H1 (cell line): ENCODE data around the gene KLHL29. TPM values are rescaled to one million over a fixed set of nuclear protein-coding genes. Genes with fewer than 3 reads are reported as not detected.
A peak's percentile ranks its signal among the peaks of the same experiment; 100 is the strongest.

Source experiments
- CTCF ChIA-PET: fragments of 300-600 bp; sonication (Branson Sonifier 250); formaldehyde crosslinking; loops from one replicate; lab custom pipeline; 2021; ENCODE audit not compliant: partially characterized antibody; lab: Charles Lee
- POLR2A ChIA-PET: fragments of 300-600 bp; sonication (Branson Sonifier 250); formaldehyde crosslinking; loops from one replicate; lab custom pipeline; 2021; ENCODE audit warnings: inconsistent platforms; ENCODE audit not compliant: partially characterized antibody; lab: Charles Lee
- DNase-seq, 2 experiments: peaks; one replicate each; pipeline versions ENCODE4 v3.0.0 to v3.0.0-alpha.2; 2010 to 2022; ENCODE audit warnings: low spot score in 2 of 2, low read depth in 1 of 2, mixed read lengths in 1 of 2
- FAIRE-seq: peaks from 2 replicates; lab custom pipeline; 2011; peaks lifted over from hg19 to GRCh38; lab: Jason Lieb, UNC
- H2AFZ ChIP-seq: 2 replicates; pipeline ENCODE4 v1.8.1; 2012; ENCODE audit warnings: low read length, inconsistent platforms
- H2AK5ac ChIP-seq: 2 replicates; pipeline ENCODE4 v1.6.1; 2013; ENCODE audit warnings: low read depth, low read length
- H2BK120ac ChIP-seq: replicated peaks from 2 replicates; pipeline ENCODE3; 2013; ENCODE audit warnings: low read depth, low read length, inconsistent platforms
- H2BK12ac ChIP-seq: 2 replicates; pipeline ENCODE4 v1.6.1; 2013; ENCODE audit warnings: low read depth, low read length
- H2BK15ac ChIP-seq: 2 replicates; pipeline ENCODE4 v1.6.1; 2013; ENCODE audit warnings: low read length
- H2BK20ac ChIP-seq: 2 replicates; pipeline ENCODE4 v1.6.1; 2013; ENCODE audit warnings: low read length
- H2BK5ac ChIP-seq: 2 replicates; pipeline ENCODE4 v1.6.1; 2013; ENCODE audit warnings: low read depth, low read length
- H3K14ac ChIP-seq: 2 replicates; pipeline ENCODE4 v1.6.1; 2013; ENCODE audit warnings: inconsistent platforms; ENCODE audit not compliant: insufficient read length
- H3K18ac ChIP-seq: 2 replicates; pipeline ENCODE4 v1.6.1; 2013; ENCODE audit warnings: low read length; ENCODE audit errors: extremely low read depth
- H3K23ac ChIP-seq: 2 replicates; pipeline ENCODE4 v1.6.1; 2013; ENCODE audit warnings: inconsistent platforms; ENCODE audit not compliant: insufficient read length
- H3K23me2 ChIP-seq: 2 replicates; pipeline ENCODE4 v1.6.1; 2013; ENCODE audit warnings: low read depth, low read length
- H3K27ac ChIP-seq: 2 replicates; pipeline ENCODE4 v1.6.1; 2011; ENCODE audit warnings: low read depth, low read length, inconsistent platforms
- H3K27me3 ChIP-seq, 4 experiments: replicated peaks in 1 of 4; 1 replicate in 1 of 4; 2 replicates in 3 of 4; pipeline versions ENCODE4 v1.6.1 to v1.8.1; 2011 to 2013; ENCODE audit warnings: low read length in 3 of 4, mild to moderate bottlenecking in 3 of 4, inconsistent platforms in 2 of 4, mixed read lengths in 2 of 4, moderate library complexity in 1 of 4; ENCODE audit not compliant: control insufficient read depth in 3 of 4, insufficient read depth in 3 of 4; ENCODE audit errors: extremely low read depth in 1 of 4
- H3K36me3 ChIP-seq, 4 experiments: 2 replicates each; pipeline versions ENCODE4 v1.6.1 to v1.8.1; 2011 to 2013; ENCODE audit warnings: mild to moderate bottlenecking in 4 of 4, low read length in 3 of 4, moderate library complexity in 2 of 4, control low read depth in 1 of 4, inconsistent platforms in 1 of 4; ENCODE audit not compliant: insufficient read depth in 4 of 4, control insufficient read depth in 2 of 4
- H3K4ac ChIP-seq: replicated peaks from 2 replicates; pipeline ENCODE3; 2013; ENCODE audit warnings: low read length, low read depth, mixed read lengths, inconsistent platforms; ENCODE audit not compliant: insufficient read length
- H3K4me1 ChIP-seq, 4 experiments: replicated peaks in 1 of 4; 1 replicate in 1 of 4; 2 replicates in 3 of 4; pipeline versions ENCODE4 v1.6.1 to v1.8.1; 2011 to 2013; ENCODE audit warnings: low read length in 3 of 4, inconsistent platforms in 2 of 4, mixed read lengths in 1 of 4; ENCODE audit not compliant: insufficient read depth in 4 of 4, control insufficient read depth in 3 of 4
- H3K4me2 ChIP-seq, 2 experiments: 2 replicates each; pipeline versions ENCODE4 v1.6.1 to v1.8.1; 2011 to 2013; ENCODE audit warnings: low read depth in 2 of 2, low read length in 2 of 2, control low read depth in 1 of 2, inconsistent platforms in 1 of 2, mild to moderate bottlenecking in 1 of 2; ENCODE audit not compliant: insufficient read depth in 1 of 2
- H3K4me3 ChIP-seq, 4 experiments: fragments of 200-600, 300-600 bp in 1 of 4; sonication (generic), shearing (Covaris generic), sonication (Bioruptor Twin) in 1 of 4; 2 replicates each; pipeline versions ENCODE4 v1.5.1 to v1.8.1; 2011 to 2016; ENCODE audit warnings: low read length in 4 of 4, low read depth in 3 of 4, control low read depth in 2 of 4, inconsistent platforms in 2 of 4, mild to moderate bottlenecking in 2 of 4, mixed read lengths in 1 of 4, moderate library complexity in 1 of 4; ENCODE audit not compliant: insufficient read depth in 2 of 4; ENCODE audit errors: extremely low read depth in 1 of 4
- H3K56ac ChIP-seq: replicated peaks from 2 replicates; pipeline ENCODE3; 2013; ENCODE audit warnings: low read depth, mild to moderate bottlenecking, mixed read lengths, low read length, inconsistent platforms; ENCODE audit not compliant: insufficient read length
- H3K79me1 ChIP-seq: 2 replicates; pipeline ENCODE4 v1.6.1; 2013; ENCODE audit warnings: low read depth, low read length, control low read depth
- H3K79me2 ChIP-seq, 2 experiments: 2 replicates each; pipeline versions ENCODE4 v1.6.1 to v1.8.1; 2012 to 2013; ENCODE audit warnings: low read length in 2 of 2, mild to moderate bottlenecking in 2 of 2, inconsistent platforms in 1 of 2; ENCODE audit not compliant: insufficient read depth in 2 of 2, control insufficient read depth in 1 of 2
- H3K9ac ChIP-seq, 4 experiments: replicated peaks in 1 of 4; 1 replicate in 1 of 4; 2 replicates in 3 of 4; pipeline versions ENCODE4 v1.6.1 to v1.8.1; 2011 to 2013; ENCODE audit warnings: low read depth in 3 of 4, low read length in 3 of 4, control low read depth in 2 of 4, mild to moderate bottlenecking in 2 of 4, moderate library complexity in 2 of 4, inconsistent platforms in 1 of 4; ENCODE audit errors: extremely low read depth in 1 of 4
- H3K9me3 ChIP-seq, 2 experiments: 2 replicates each; pipeline versions ENCODE4 v1.6.1 to v1.8.1; 2012 to 2013; ENCODE audit warnings: mild to moderate bottlenecking in 2 of 2, moderate library complexity in 2 of 2, control low read depth in 1 of 2, inconsistent platforms in 1 of 2, low read depth in 1 of 2, low read length in 1 of 2, mixed read lengths in 1 of 2; ENCODE audit not compliant: insufficient read depth in 2 of 2
- H4K20me1 ChIP-seq, 2 experiments: replicated peaks in 1 of 2; 2 replicates each; pipeline versions ENCODE3 to v1.8.1; 2011 to 2013; ENCODE audit warnings: inconsistent platforms in 2 of 2, low read length in 2 of 2, mild to moderate bottlenecking in 1 of 2; ENCODE audit not compliant: insufficient read depth in 2 of 2, control insufficient read depth in 1 of 2
- H4K5ac ChIP-seq: 2 replicates; pipeline ENCODE4 v1.6.1; 2013; ENCODE audit warnings: low read length, low read depth, mixed read lengths, inconsistent platforms; ENCODE audit not compliant: insufficient read length
- H4K8ac ChIP-seq: 2 replicates; pipeline ENCODE4 v1.8.0; 2013; ENCODE audit warnings: mild to moderate bottlenecking, moderate library complexity, low read length, inconsistent platforms; ENCODE audit not compliant: insufficient read depth; ENCODE audit errors: extremely low read depth
- H4K91ac ChIP-seq: replicated peaks from 2 replicates; pipeline ENCODE3; 2013; ENCODE audit warnings: low read length, mixed read lengths, inconsistent platforms; ENCODE audit not compliant: insufficient read length
- CREB1 ChIP-seq: IDR thresholded peaks from 2 replicates; pipeline ENCODE4 v1.6.1; 2012; ENCODE audit warnings: inconsistent platforms
- KDM1A ChIP-seq: fragments of 200-600, 300-600 bp; sonication (generic); IDR thresholded peaks from 2 replicates; pipeline ENCODE4 v1.7.1; 2016; ENCODE audit warnings: mild to moderate bottlenecking, low read length, borderline replicate concordance
- TAF1 ChIP-seq: IDR thresholded peaks from 2 replicates; pipeline ENCODE4 v1.6.1; 2011; ENCODE audit warnings: mild to moderate bottlenecking, low read depth, low read length
- YY1 ChIP-seq: IDR thresholded peaks from 2 replicates; pipeline ENCODE4 v1.6.1; 2011; ENCODE audit warnings: low read depth, mild to moderate bottlenecking, low read length
- WGBS, 2 experiments: shearing (Covaris generic) in 1 of 2; methylation state at CpG; one replicate each; pipeline versions ENCODE4 v1.1.6 to v1.1.7; 2013 to 2015; ENCODE audit warnings: low lambda C conversion rate in 2 of 2, mixed read lengths in 2 of 2, inconsistent platforms in 1 of 2, low coverage in 1 of 2, missing lambda C conversion rate in 1 of 2; ENCODE audit not compliant: insufficient replicate concordance in 2 of 2, insufficient coverage in 1 of 2, insufficient read length in 1 of 2; ENCODE audit errors: extremely low coverage in 1 of 2, missing lambda C conversion rate in 1 of 2; 5-methylcytosine and 5-hydroxymethylcytosine counted together
- polyA plus RNA-seq, 7 experiments: library from polyadenylated mRNA; depleted of rRNA in 3 of 7; stranded (reverse) in 5 of 7; unstranded in 2 of 7; fragments of >200 nt in 5 of 7; fragments of 200-250 nt in 2 of 7; gene quantifications; 1 replicate in 5 of 7; 2 replicates in 1 of 7; 4 replicates in 1 of 7; pipeline versions ENCODE4 v1.2.1 to v1.2.3, GENCODE V29; 2011 to 2013; ENCODE audit warnings: missing spikeins in 2 of 7, mixed read lengths in 2 of 7
- total RNA-seq: library from RNA; stranded (reverse); fragmentation: NEBNext Ultra II Directional; extraction: Animal tissue kit (Norgen Biotek cat#: 25700); gene quantifications from 2 replicates; pipeline ENCODE4 v1.2.1, GENCODE V29; 2021

KLHL29 gene
- total and polyA plus RNA-seq, 2 of the 8 experiments (the other 6 are each of a cell fraction or from before 2014, with no cell fraction given): 1.1 to 4.7 TPM

DNA sequence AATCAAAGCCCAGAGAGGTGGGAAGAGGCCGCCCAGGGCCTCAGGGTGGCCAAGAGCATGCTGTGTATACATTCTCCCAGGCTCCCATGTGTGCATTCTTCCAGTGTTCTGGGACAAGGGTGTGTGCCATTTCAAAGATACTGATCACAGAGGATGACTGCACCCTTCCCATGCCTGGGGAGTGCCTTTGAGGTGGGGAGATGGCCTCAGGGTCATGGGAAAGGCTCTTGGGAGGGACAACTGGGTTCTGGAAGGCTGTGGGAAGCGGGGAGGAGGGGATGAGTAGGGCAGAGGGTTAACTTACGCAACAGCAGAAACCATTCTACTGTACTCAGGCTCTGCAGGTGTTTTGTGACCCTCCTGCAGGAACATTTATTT, 40.9 kb downstream of the KLHL29 start:
- CTCF ChIA-PET: interaction anchor here (0.7 to 5.7 kb wide), 7 partner anchors 10 to 144 kb away, joined by 3 to 26 read pairs (median 3); no protein-coding TSS in a partner anchor
- FAIRE-seq: no peak

More for the DNA sequence above, 40.9 kb downstream of the KLHL29 start:
- no peak overlapping the region for H3K4me3 ChIP-seq
- no peak for TF ChIP-seq KDM1A
- no peak for TF ChIP-seq TAF1
- TF ChIP-seq YY1: no peak
- TF ChIP-seq CREB1: no peak
- H3K79me2 ChIP-seq: no peaks in the 10 kb centered on the region
- H2BK5ac ChIP-seq: no peak overlapping the region
- H3K9me3 ChIP-seq: no peaks in the 10 kb centered on the region
- no peak overlapping the region for H3K4ac ChIP-seq
- no peak overlapping the region for H3K23ac ChIP-seq
- H3K27ac ChIP-seq: no peak overlapping the region
- no peaks in the 10 kb centered on the region for H3K36me3 ChIP-seq
- no peak overlapping the region for H2BK20ac ChIP-seq
- no peak overlapping the region for H3K4me2 ChIP-seq
- no peak overlapping the region for H3K18ac ChIP-seq
- no peak overlapping the region for H4K91ac ChIP-seq
- no peak overlapping the region for H3K14ac ChIP-seq
- peaks cover 0 to 17% (median 10%) of the 10 kb centered on the region in 4 experiments; a peak in 6 of 7 replicates for H3K4me1 ChIP-seq
- no peak overlapping the region for H3K56ac ChIP-seq
- H2BK15ac ChIP-seq: no peak overlapping the region
- peaks cover 0 to 11% of the 10 kb centered on the region in 2 experiments for H4K20me1 ChIP-seq
- no peak overlapping the region for H2AK5ac ChIP-seq
- peak in 1 of 2 experiments; percentile 42 for DNase-seq
- peaks cover 12% of the 10 kb centered on the region for H3K23me2 ChIP-seq
- H2BK120ac ChIP-seq: no peak overlapping the region
- H2BK12ac ChIP-seq: no peak overlapping the region
- no peak overlapping the region for H4K5ac ChIP-seq
- no peak overlapping the region for H2AFZ ChIP-seq
- no peak overlapping the region for H4K8ac ChIP-seq
- H3K79me1 ChIP-seq: peaks cover 6% of the 10 kb centered on the region; the same call in 1 of the 2 replicates
- POLR2A ChIA-PET: no interaction called here
- no peak overlapping the region for H3K9ac ChIP-seq
- 93% methylated on average over 3 of the region's 3 CpGs; no CpG with 5 or more reads in 1 of the 2 experiments for WGBS, 2 experiments
- H3K27me3 ChIP-seq: no peaks in the 10 kb centered on the region
